GM21576 (cell line): ENCODE measurements around the gene AXL.
"Not testable (repeated sequence)": the region's sequence is repeated elsewhere in the genome, so short reads cannot be mapped to it uniquely, and the experiment has no call there.

Source experiments
- ATAC-seq: cut with Tn5 transposase; IDR thresholded peaks from one replicate; pipeline ENCODE4 v1.9.1; 2021; ENCODE audit warnings: mild to moderate bottlenecking, moderate library complexity; ENCODE audit not compliant: unreplicated experiment

Gene AXL

GRCh38 chr19:41218615-41219507, at the start of gene AXL:
AXL (plus strand) TSS chr19:41219223; CDS start chr19:41219393, 170 bp downstream.
- no peak for ATAC-seq

GRCh38 chr19:41172297-41173164, 46.5 kb upstream of the AXL start:
- ATAC-seq: no peak

- no peak for ATAC-seq
Measured at GRCh38 chr19:41174297-41174928, 44.6 kb upstream of the AXL start.

GRCh38 chr19:41175801-41176777, 42.9 kb upstream of the AXL start:
- ATAC-seq: no peak

GRCh38 chr19:41180173-41180572, 38.9 kb upstream of the AXL start:
- ATAC-seq: not testable (repeated sequence)

GRCh38 chr19:41186971-41187883, 31.8 kb upstream of the AXL start:
- ATAC-seq: no peak

GRCh38 chr19:41187884-41188279, 31.1 kb upstream of the AXL start:
- no peak for ATAC-seq

GRCh38 chr19:41189425-41190065, 29.5 kb upstream of the AXL start:
- ATAC-seq: no peak

- no peak for ATAC-seq
Measured at GRCh38 chr19:41192574-41193429, 26.2 kb upstream of the AXL start, which contains the start of gene CYP2S1. CYP2S1 (plus strand) TSS chr19:41193219; CDS start chr19:41193265, 46 bp downstream.

- no peak for ATAC-seq
Measured at GRCh38 chr19:41193430-41194156, 25.4 kb upstream of the AXL start.

GRCh38 chr19:41194157-41194552, 24.9 kb upstream of the AXL start:
- ATAC-seq: no peak

- ATAC-seq: no peak
Measured at GRCh38 chr19:41195675-41196497, 23.1 kb upstream of the AXL start.

GRCh38 chr19:41198559-41198958, 20.5 kb upstream of the AXL start:
- no peak for ATAC-seq

- ATAC-seq: no peak
Measured at GRCh38 chr19:41203371-41203770, 15.7 kb upstream of the AXL start.

- ATAC-seq: not testable (repeated sequence)
Measured at GRCh38 chr19:41204338-41204737, 14.7 kb upstream of the AXL start.

GRCh38 chr19:41205995-41206394, 13.0 kb upstream of the AXL start:
- no peak for ATAC-seq
